GM12801 (cell line): Measurements from ENCODE around the gene ZNF316.

Experiments used
- CTCF ChIP-seq: IDR thresholded peaks from one replicate; pipeline ENCODE4 v1.5.1; 2011; ENCODE audit warnings: control low read depth; ENCODE audit not compliant: insufficient read length; ENCODE audit errors: extremely low read depth

Gene ZNF316

GRCh38 chr7:6636741-6637543, at the start of gene ZNF316:
ZNF316 (plus strand) TSS chr7:6637318; CDS start chr7:6642410, 5,092 bp downstream.
- TF ChIP-seq CTCF: no peak

GRCh38 chr7:6588566-6588965, 48.6 kb upstream of the ZNF316 start:
- TF ChIP-seq CTCF: no peak

- no peak for TF ChIP-seq CTCF
Measured at GRCh38 chr7:6589151-6589828, 47.8 kb upstream of the ZNF316 start.

- TF ChIP-seq CTCF: no peak
Measured at GRCh38 chr7:6589829-6590644, 47.1 kb upstream of the ZNF316 start, which contains the start of gene INTS15. INTS15 (plus strand) TSS chr7:6590021; CDS start chr7:6590284, 263 bp downstream.

GRCh38 chr7:6590645-6591110, 46.4 kb upstream of the ZNF316 start:
- TF ChIP-seq CTCF: no peak

GRCh38 chr7:6600093-6600492, 37.0 kb upstream of the ZNF316 start:
- TF ChIP-seq CTCF: no peak

GRCh38 chr7:6604458-6604857, 32.7 kb upstream of the ZNF316 start:
- TF ChIP-seq CTCF: no peak
